ENCODE measurements around the gene EEF1E1.

The EEF1E1 gene

GRCh38 chr6:8102122-8102958 is at the start of gene EEF1E1:
TSS of gene EEF1E1 (minus strand) at chr6:8102548. CDS start at chr6:8102521, 27 bp downstream.
- DNase-seq = peak; percentile 88

- DNase-seq = no peak
These were observed 47.0 kb upstream of the EEF1E1 start for GRCh38 chr6:8149350-8149749.

- no peak for DNase-seq
These were observed 41.6 kb upstream of the EEF1E1 start for GRCh38 chr6:8143945-8144344.

- DNase-seq = no peak
These were observed 37.1 kb upstream of the EEF1E1 start for GRCh38 chr6:8139451-8139850.

- no peak for DNase-seq
These were observed 35.2 kb upstream of the EEF1E1 start for GRCh38 chr6:8137529-8137939.

- no peak for DNase-seq
These were observed 32.9 kb upstream of the EEF1E1 start for GRCh38 chr6:8135276-8135675.

GRCh38 chr6:8132130-8132529 is 29.8 kb upstream of the EEF1E1 start:
- DNase-seq = no peak

- DNase-seq = no peak
These were observed 29.0 kb upstream of the EEF1E1 start for GRCh38 chr6:8131265-8131897.

GRCh38 chr6:8130399-8130798 is 28.1 kb upstream of the EEF1E1 start:
- no peak for DNase-seq

- DNase-seq = no peak
These were observed 20.9 kb upstream of the EEF1E1 start for GRCh38 chr6:8123236-8123635.

GRCh38 chr6:8114956-8115355 is 12.6 kb upstream of the EEF1E1 start:
- no peak for DNase-seq

GRCh38 chr6:8113131-8113654 is 10.8 kb upstream of the EEF1E1 start:
- no peak for DNase-seq

- DNase-seq = no peak
These were observed 8.4 kb upstream of the EEF1E1 start for GRCh38 chr6:8110725-8111124.

- DNase-seq = no peak
These were observed 7.9 kb upstream of the EEF1E1 start for GRCh38 chr6:8110117-8110721.

- DNase-seq = no peak
These were observed 6.6 kb upstream of the EEF1E1 start for GRCh38 chr6:8108759-8109539.

GRCh38 chr6:8108031-8108660 is 5.8 kb upstream of the EEF1E1 start:
- DNase-seq = no peak

- DNase-seq = no peak
These were observed 3.4 kb upstream of the EEF1E1 start for GRCh38 chr6:8105791-8106190.

GRCh38 chr6:8103726-8104125 is 1.4 kb upstream of the EEF1E1 start:
- no peak for DNase-seq

- DNase-seq = no peak
These were observed 2.0 kb downstream of the EEF1E1 start for GRCh38 chr6:8100159-8100854.

GRCh38 chr6:8090650-8091049 is 11.7 kb downstream of the EEF1E1 start:
- no peak for DNase-seq

- no peak for DNase-seq
These were observed 13.5 kb downstream of the EEF1E1 start for GRCh38 chr6:8088886-8089285.

Measured in NCI-H446 treated with DMSO at 0.1 percent for 48 hours (cell line).